OCI-LY7 (cell line): Measurements from ENCODE around the gene KRTAP5-4.

Source experiments
- CTCF ChIP-seq: fragments of 200-600 bp; sonication (generic); conservative IDR thresholded peaks from 2 replicates; pipeline ENCODE4 v1.5.1; 2014; ENCODE audit warnings: mild to moderate bottlenecking, antibody characterized with exemption, low read length, moderate library complexity, mixed read lengths
- EZH2phosphoT487 ChIP-seq: fragments of 200-600 bp; sonication (generic); IDR thresholded peaks from 2 replicates; pipeline ENCODE4 v1.6.1; 2018; ENCODE audit warnings: low read depth, borderline replicate concordance, mild to moderate bottlenecking, mixed run types, antibody characterized with exemption, low read length, moderate library complexity, mixed read lengths

- no peak for TF ChIP-seq CTCF
- TF ChIP-seq EZH2phosphoT487 = no peak
Measured at GRCh38 chr11:1652442-1652770, 30.5 kb upstream of the KRTAP5-4 start.
